AG04450 (cell line): Measurements from ENCODE around the gene COL4A3. TPM values are rescaled to one million over a fixed set of nuclear protein-coding genes. Genes with fewer than 3 reads are reported as not detected.

Source experiments
- CTCF ChIA-PET: fragments of 300-600, 350-600 bp; formaldehyde crosslinking; extraction: SDS; loops from one replicate; lab custom pipeline; 2022; ENCODE audit warnings: antibody characterized with exemption, inconsistent platforms; lab: Charles Lee
- POLR2A ChIA-PET: fragments of 350-600 bp; formaldehyde crosslinking; extraction: SDS; loops from one replicate; lab custom pipeline; 2021; ENCODE audit warnings: antibody characterized with exemption, inconsistent platforms; lab: Yijun Ruan, JAX
- DNase-seq: peaks from one replicate; pipeline ENCODE4 v3.0.0-alpha.2; 2011; ENCODE audit warnings: low read depth, low spot score
- H3K27ac ChIP-seq: one replicate; pipeline ENCODE4 v1.5.1; 2012; ENCODE audit warnings: low read depth, low read length, control low read depth
- H3K27me3 ChIP-seq: one replicate; pipeline ENCODE4 v1.6.0; 2012; ENCODE audit warnings: low read length; ENCODE audit not compliant: control insufficient read depth, insufficient read depth
- H3K4me3 ChIP-seq: 2 replicates; pipeline ENCODE4 v1.5.1; 2011; ENCODE audit warnings: mild to moderate bottlenecking, low read depth, low read length, control low read depth
- H3K9me3 ChIP-seq: 2 replicates; pipeline ENCODE4 v1.5.1; 2012; ENCODE audit warnings: low read length; ENCODE audit not compliant: control insufficient read depth, insufficient read depth
- CTCF ChIP-seq: IDR thresholded peaks from 2 replicates; pipeline ENCODE4 v1.5.1; 2011; ENCODE audit warnings: low read depth, low read length, control low read depth, inconsistent platforms
- polyA plus RNA-seq: library from polyadenylated mRNA; depleted of rRNA; stranded (reverse); fragments of >200 nt; gene quantifications from 2 replicates; pipeline ENCODE4 v1.2.3, GENCODE V29; 2011

Gene COL4A3
- polyA plus RNA-seq, 1 experiment = 0.07 TPM

GRCh38 chr2:227280895-227281294 lies 116.5 kb downstream of the COL4A3 start:
- no peak for TF ChIP-seq CTCF
- ChIA-PET CTCF (no interaction called here), POLR2A (no interaction called here)
- H3K9me3 ChIP-seq = no peaks in the 10 kb centered on the region
- no peak overlapping the region for H3K4me3 ChIP-seq
- no peak overlapping the region for H3K27ac ChIP-seq
- H3K27me3 ChIP-seq = no peaks in the 10 kb centered on the region
- DNase-seq = no peak

DNA sequence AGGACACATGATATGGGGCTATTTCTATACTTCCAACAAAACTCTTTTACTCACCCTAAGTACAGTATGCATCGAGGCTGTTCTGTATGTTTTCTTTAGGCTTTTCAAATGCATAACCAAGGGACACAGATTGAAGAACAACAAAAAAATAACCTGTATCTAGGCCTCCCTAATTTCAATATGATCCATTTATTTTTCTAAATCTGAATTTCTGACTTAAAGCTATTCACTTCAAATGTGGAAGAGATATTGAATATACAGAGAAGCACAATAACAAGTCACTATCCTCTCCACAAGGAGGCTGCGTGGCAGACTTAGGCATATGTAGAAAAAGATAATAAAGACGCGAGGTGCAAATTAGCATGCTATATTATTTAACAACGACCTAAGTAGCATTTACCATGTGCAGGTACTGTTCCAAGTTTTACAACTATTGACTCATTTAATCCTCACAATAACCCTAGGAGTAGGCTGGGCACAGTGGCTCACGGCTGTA lies 121.4 kb downstream of the COL4A3 start:
- no peaks in the 10 kb centered on the region for H3K27me3 ChIP-seq
- H3K4me3 ChIP-seq = no peak overlapping the region
- H3K27ac ChIP-seq = no peak overlapping the region
- H3K9me3 ChIP-seq = no peaks in the 10 kb centered on the region
- ChIA-PET CTCF (no interaction called here), POLR2A (no interaction called here)
- no peak for DNase-seq
- no peak for TF ChIP-seq CTCF

DNA sequence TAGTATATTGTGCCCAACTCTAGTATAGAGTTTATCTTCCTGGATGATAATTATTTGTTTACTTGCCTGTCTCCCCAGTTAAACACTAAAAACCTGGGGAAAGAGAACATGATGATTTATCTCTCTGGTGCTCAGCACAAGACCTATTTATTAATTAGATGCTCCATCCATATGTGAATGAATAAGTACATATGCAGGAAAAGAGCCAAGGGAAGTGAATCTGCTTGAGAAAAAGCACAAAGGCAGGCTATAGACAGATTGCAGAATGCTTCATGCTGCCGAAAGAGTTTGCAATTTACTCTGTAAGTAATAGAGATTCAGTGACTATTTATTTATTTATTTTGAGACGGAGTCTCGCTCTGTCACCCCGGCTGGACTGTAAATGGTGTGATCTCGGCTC lies 123.3 kb downstream of the COL4A3 start:
- POLR2A ChIA-PET = no interaction called here
- Histone ChIP-seq H3K4me3 (no peak overlapping the region), H3K9me3 (no peaks in the 10 kb centered on the region), H3K27ac (no peak overlapping the region), H3K27me3 (no peaks in the 10 kb centered on the region)
- no peak for DNase-seq
- CTCF ChIA-PET = interaction anchor here (1.3 to 1.6 kb wide), 2 partner anchors 9 to 50 kb away, joined by 3 to 8 read pairs; no protein-coding TSS in a partner anchor
- no peak for TF ChIP-seq CTCF

DNA sequence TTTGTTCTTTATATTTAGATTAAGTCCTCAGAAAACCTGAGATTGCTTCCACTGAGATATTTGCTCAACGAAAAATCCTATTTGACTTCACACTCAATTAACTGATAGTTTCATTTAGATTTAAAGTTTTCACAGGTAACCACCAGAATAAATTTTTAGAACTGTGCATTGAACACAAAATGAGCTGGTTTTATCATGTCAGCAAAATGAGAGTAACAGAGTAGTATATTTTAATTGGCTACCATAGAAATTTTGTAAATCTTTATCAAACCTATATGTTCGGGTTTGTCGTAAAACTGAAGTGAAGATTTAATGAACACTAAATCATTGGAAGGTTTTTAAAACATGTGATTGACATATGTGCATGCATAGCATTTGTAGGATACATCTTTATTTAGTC lies 127.9 kb downstream of the COL4A3 start:
- DNase-seq = no peak
- no peak for TF ChIP-seq CTCF
- Histone ChIP-seq H3K27ac (no peak overlapping the region), H3K4me3 (no peak overlapping the region), H3K27me3 (no peaks in the 10 kb centered on the region), H3K9me3 (no peaks in the 10 kb centered on the region)
- ChIA-PET POLR2A (no interaction called here), CTCF (interaction anchor here (0.6 kb wide), 1 partner anchor 430 kb away, joined by 6 read pairs; no protein-coding TSS in a partner anchor)

GRCh38 chr2:227293531-227293930 lies 129.1 kb downstream of the COL4A3 start:
- POLR2A ChIA-PET = no interaction called here
- no peak for TF ChIP-seq CTCF

More at GRCh38 chr2:227293531-227293930, 129.1 kb downstream of the COL4A3 start:
- no peaks in the 10 kb centered on the region for H3K27me3 ChIP-seq
- H3K9me3 ChIP-seq = no peaks in the 10 kb centered on the region
- no peak overlapping the region for H3K27ac ChIP-seq
- no peak overlapping the region for H3K4me3 ChIP-seq
- no peak for DNase-seq
- CTCF ChIA-PET = no interaction called here
